HG03520 (cell line): ENCODE results near the gene DROSHA.
A peak's percentile ranks its signal among the peaks of the same experiment; 100 is the strongest.

Source experiments
- ATAC-seq: cut with Tn5 transposase; IDR thresholded peaks from one replicate; pipeline ENCODE4 v1.9.1; 2021; ENCODE audit warnings: mild to moderate bottlenecking, moderate library complexity; ENCODE audit not compliant: unreplicated experiment

The DROSHA gene

DNA sequence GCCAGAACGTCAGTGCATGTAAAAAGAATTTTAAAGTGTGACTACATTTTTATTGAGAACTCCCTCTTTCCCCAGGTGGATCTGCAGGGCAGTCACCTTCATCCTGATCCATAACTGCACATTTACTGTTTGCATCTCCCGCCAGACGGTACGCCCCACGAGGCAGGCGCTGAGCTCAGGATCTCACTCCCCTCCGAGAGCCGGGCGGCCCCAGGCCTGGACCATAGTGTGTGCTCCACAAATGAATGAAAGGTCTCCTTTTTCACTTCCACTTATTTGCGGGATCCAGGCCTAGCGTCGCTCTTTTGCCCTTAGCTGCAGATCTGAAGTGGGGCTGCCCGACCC, 378 bp downstream of the DROSHA start:
- ATAC-seq = peak; percentile 27

DNA sequence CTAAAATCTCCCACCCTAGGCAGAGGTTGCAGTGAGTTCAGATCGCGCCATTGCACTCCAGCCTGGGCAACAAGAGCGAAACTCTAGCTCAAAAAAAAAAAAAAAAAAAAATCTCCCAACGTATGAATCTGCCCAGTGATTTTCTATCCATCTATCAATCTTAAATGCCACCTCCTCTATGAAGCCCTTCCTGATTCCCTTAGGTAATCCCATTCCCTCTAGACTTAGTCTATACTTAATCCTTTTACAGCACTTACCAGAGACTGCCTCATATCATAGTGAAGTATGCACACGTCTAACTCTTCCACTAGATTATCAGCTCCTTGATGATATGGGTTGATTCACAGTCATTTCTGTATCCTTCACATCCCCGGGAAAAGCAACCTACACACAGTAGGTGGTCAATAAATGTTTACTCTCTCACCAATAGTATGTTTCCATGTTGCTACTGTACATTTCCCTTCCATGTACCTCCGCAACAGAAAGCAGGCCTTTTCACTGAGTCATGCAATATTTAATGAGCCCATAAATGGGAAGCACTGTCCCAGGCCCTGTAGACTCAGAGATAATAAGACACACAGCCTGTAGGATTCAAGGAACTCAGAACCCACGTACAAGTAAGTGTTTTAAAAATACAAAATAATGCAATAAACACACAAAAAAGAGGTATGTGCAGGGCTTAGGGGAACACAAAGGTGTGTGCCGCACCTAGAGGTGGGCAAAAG, 1.2 kb downstream of the DROSHA start:
- no peak for ATAC-seq

DNA sequence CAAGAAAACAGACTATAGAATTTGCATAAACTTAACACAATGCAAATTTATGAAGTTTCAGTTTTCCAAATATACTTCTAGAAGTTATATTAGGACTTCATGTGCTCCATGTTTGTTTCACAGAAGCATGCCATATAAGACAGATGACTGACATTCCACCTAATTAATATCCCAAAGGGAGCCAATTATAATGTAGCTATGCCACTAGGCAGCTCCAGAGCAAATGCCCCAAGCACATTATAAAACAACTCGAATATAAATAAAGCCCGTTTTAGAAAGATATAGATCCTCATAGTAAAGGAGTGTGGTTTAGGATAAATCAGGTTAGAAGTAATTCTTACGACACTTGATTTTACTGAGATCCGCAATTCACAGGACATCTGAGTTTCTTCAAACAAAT, 8.9 kb downstream of the DROSHA start:
- ATAC-seq = no peak

- no peak for ATAC-seq
These were observed 15.1 kb downstream of the DROSHA start for GRCh38 chr5:31516802-31517201.

GRCh38 chr5:31511305-31511704, 20.6 kb downstream of the DROSHA start:
- ATAC-seq = no peak

DNA sequence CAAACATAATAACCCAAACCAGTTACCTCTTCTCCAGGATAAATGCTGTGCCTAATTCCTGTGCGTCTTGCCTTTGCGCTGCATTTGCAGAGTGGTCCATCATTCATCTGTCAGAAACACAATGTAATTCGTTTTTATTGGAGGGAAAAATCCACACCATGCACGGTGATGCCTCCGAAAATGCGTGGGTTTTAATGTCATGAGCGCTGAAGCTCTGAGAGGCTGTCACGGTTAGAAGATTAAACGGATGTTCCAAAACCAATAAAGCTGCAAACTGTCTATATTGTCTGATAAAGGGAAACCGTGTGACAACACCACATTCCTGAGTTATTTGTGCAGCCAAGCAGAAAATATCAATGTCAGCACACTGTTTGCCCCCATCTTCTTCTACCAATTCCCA, 27.4 kb downstream of the DROSHA start:
- no peak for ATAC-seq

- no peak for ATAC-seq
These were observed 29.4 kb downstream of the DROSHA start for GRCh38 chr5:31502506-31502905.

DNA sequence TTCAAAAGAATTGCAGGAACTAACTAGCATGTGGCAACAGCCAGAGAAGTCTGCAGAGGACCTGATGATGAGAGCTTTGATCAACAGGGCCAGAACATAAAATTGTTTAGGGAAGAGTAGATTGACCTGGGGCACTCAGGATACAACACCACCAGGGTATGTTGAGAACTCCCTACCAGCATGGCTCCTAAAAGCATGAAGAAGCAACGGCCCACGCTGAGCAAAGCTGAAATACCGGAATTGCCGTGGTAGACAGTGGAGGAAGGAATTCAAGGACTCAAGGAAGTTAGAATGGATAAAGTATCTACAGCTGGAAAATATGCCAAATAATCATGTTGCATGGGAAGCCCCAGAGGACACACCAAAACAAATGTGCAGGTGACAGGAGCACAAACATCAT, 31.6 kb downstream of the DROSHA start:
- no peak for ATAC-seq

GRCh38 chr5:31496891-31497290, 35.0 kb downstream of the DROSHA start:
- no peak for ATAC-seq

GRCh38 chr5:31496301-31496700, 35.6 kb downstream of the DROSHA start:
- no peak for ATAC-seq

DNA sequence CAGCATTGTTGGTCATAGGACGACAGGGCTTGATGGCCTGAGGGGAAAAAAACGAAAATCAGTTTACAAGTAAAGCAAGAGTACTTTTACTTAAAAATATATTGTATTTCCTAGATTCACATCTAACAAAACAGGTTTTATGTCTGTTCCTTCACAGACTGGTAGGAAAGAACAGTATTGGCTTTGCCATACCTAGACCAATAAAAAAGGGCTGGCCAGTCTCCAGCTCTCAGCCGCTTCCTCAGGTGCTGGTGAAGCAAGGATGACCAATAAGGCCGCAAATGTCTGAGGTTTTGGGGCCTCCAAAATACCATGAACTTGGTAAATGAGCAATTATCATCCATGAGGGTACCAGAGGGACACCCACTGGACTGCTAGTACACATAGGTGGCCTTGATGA, 36.6 kb downstream of the DROSHA start:
- ATAC-seq = no peak

DNA sequence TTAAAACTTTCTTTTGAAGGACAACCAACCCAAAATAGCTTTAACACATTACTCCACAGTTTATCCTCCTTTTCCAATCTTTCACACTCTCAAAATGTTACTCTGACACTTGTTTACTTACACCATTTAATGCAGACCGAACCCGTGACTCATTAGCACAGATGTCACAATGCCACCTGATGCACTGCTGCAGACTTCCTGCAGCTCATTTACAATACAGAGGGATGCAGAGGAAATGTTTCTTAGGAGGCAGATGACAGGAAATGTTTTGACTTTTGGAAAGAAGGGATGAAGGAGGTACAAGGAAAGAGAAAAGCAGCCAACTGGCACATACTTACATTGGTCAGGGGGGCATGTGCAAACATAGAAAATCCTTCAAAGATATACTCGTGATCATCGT, 39.0 kb downstream of the DROSHA start:
- ATAC-seq = no peak

DNA sequence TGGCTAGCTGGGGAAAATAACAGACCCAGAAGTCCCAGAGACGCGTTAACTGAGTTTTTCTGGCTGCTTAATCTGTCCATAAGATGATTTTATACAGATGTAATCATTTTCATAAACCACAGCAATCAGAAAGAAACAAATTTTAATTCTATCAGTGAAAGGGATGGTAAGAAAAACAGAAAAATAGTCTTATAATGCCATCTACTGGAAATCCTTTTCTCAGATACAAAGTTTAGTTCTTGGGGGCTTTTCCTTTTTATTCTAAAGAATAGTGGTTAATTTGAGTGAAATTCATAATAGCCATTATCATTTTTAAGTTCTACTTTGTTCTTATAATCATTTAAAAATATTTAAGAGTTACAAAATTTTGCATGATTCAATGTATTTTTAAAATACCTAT, 44.4 kb downstream of the DROSHA start:
- no peak for ATAC-seq

GRCh38 chr5:31486441-31486840, 45.5 kb downstream of the DROSHA start:
- ATAC-seq = no peak

GRCh38 chr5:31485376-31486207, 46.3 kb downstream of the DROSHA start:
- no peak for ATAC-seq

DNA sequence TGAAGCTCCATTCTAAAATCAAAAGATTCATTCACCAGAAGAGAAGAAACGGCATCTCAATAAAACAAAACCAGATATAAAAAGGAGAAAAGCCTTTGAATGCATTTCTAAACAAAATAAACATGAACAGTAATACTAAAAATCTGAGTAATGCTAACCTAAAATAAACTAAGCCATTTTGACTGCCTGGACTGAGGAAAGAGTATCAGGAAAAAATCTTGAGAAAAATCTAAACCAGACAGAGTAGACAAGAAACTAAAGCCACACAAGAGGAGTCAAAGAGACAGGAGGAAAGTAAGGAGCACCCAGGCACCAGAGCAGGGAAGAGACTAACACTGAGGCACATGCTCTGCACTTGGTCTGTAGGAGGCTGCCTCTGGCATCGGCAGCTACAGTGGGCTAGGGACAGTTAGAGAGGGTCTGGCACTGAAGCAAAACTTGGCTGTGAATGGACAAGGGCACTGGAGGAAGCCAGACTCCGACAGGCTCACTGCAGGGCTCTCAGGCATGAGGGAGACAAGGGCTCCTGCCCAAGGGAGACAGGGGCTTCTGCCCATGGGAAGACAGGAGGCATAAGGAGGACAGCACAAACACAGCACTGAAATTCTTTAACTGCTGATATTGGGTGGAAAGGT, 50.2 kb downstream of the DROSHA start:
- no peak for ATAC-seq

DNA sequence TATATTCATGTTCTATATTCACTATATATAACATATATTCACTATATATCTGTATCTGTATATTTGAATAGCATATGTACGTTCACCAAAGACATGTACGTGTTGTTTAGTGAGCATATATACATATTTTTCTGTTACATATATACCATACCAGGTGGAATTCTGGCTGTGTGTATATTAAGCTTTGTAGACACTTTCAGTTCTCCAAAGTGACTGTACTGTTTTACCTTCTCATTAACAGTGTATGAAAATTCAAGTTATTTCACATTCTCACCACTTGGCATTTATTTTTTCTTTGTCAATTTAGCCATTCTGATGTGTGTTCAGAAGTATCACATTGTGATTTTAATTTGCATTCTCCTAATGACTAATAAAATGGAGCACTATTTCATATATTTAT, 52.2 kb downstream of the DROSHA start:
- no peak for ATAC-seq

GRCh38 chr5:31478901-31479300, 53.0 kb downstream of the DROSHA start:
- no peak for ATAC-seq

DNA sequence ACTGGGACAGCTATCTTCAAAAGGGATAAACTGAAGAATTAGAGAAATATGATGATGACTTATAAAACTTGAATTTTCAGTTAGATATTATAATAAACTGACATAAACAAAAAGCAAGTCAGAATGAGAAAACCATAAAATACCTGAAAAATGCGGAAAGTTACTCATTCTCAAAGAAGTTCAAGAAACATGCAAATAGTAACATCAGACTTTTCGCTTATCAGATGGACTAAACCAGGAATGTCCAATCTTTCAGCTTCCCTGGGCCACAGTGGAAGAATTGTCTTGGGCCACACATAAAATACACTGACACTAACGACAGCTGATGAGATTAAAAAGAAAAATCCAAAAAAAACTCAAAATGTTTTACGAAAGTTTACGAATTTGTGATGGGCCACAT, 53.9 kb downstream of the DROSHA start:
- ATAC-seq = no peak

- ATAC-seq = no peak
These were observed 54.4 kb downstream of the DROSHA start for GRCh38 chr5:31477516-31477915.

- no peak for ATAC-seq
These were observed 55.2 kb downstream of the DROSHA start for GRCh38 chr5:31476738-31477141.

- no peak for ATAC-seq
These were observed 60.0 kb downstream of the DROSHA start for GRCh38 chr5:31471916-31472315.
